HG03025 (cell line): ENCODE data around the gene FGF10.

Experiments
- ATAC-seq: cut with Tn5 transposase; IDR thresholded peaks from one replicate; pipeline ENCODE4 v1.9.1; 2021; ENCODE audit warnings: mild to moderate bottlenecking, moderate library complexity; ENCODE audit not compliant: unreplicated experiment, low FRiP score

Gene FGF10

DNA sequence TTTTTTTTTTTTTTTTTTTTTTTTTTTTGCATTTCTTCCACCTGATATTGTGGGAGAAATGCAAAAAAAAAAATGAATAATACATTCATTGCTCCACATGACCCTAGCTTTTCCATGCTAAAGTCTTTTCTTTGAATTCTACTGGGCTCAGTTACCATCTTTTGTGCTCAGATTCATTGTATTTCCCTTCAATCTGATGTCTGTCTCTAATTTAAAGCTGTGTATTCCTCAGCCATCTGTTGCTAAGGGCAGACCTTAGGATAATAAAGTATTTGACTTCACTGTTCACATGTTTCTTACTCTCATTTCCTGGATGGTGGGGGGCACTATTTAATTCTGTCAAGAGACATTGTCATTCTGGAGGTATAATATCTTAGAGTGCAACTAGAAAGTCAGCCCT is 123.5 kb downstream of the FGF10 start:
- ATAC-seq, result no peak

DNA sequence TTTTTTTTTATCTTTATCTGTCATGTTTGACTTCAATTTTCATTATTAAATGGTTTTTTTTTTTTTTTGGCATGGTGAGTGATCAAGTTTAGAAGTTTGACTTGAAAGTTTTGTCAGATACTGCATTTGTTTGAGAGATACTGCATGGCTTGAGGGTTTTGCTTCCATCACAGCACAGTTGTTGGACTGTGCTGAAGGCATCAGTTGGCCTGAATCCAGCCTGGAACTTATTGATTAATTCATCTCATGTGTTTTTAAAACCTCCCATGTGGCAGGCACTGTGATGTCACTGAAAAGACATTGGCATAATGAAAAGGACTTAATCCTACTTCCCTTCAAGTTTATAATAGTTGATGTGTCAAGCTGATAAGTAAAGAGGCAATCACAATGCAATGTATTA is 128.4 kb downstream of the FGF10 start:
- no peak for ATAC-seq

GRCh38 chr5:44257653-44258365 is 131.4 kb downstream of the FGF10 start:
- ATAC-seq, result no peak

DNA sequence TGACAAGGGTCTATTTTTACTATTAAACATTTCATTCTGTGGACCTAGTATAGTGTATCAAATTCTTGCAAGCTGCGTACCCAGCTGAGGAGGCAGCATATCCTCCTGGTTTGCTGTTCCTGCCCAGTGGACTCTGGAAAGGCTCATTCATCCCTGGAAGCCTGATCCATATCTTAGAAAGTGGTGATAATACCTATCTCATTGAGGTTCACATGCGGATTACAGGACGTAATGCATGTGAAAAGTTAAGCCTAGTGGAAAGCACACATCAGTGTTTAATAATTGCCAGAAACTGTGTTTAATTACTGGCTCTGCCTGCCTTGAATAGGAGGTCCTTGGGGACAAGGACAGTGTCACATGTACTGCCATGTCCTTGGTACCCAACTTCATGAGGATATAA is 132.0 kb downstream of the FGF10 start:
- no peak for ATAC-seq
